Breast epithelium (tissue), 3 donors: Measurements from ENCODE around the gene ICOS.

Experiments used
- POLR2A ChIP-seq: fragments of 450-650 bp; IDR thresholded peaks from one replicate; pipeline ENCODE4 v1.6.1; 2016; ENCODE audit warnings: antibody characterized with exemption, mild to moderate bottlenecking, moderate library complexity
- TF ChIP-seq, protein P1 (sequence below), 3 donors: fragments of 450-650 bp; IDR thresholded peaks; one replicate each; pipeline ENCODE4 v1.5.1; 2016 to 2017; ENCODE audit warnings: antibody characterized with exemption in 3 of 3, mild to moderate bottlenecking in 3 of 3, moderate library complexity in 3 of 3

DNA sequence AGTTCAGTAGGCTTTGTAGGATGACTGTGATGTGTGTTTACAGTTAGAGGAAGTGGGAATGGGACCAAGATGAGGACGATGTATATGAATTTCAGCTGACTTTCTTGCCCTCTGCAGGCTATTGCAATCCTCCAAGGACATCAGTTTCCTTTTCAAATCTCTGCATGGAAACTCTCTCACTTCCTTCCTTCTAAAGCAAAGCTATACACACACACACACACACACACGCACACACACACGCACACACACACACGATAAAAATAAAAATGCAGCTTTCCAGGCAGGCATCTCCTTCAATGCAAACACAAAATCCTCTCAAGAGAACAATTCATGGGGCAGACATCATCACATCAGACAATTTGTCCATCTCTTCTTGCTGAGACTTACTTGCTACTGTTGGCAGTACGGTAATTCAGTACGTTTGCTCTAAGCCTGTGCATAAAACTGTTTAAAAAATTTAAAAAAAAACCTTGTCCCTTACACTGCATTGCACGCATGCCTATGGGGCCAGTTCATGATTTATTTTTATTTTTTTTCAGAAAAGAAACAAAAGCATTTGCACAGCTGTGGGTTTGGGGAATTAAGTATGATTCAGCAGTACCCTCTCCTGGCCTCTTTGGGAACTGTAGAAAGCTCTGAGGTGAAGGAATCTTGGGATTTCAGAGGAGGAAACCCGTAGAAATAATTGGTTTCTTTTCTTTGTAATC, 27.1 kb upstream of the ICOS start:
- TF ChIP-seq POLR2A, result no peak
- TF ChIP-seq, protein P1, sequence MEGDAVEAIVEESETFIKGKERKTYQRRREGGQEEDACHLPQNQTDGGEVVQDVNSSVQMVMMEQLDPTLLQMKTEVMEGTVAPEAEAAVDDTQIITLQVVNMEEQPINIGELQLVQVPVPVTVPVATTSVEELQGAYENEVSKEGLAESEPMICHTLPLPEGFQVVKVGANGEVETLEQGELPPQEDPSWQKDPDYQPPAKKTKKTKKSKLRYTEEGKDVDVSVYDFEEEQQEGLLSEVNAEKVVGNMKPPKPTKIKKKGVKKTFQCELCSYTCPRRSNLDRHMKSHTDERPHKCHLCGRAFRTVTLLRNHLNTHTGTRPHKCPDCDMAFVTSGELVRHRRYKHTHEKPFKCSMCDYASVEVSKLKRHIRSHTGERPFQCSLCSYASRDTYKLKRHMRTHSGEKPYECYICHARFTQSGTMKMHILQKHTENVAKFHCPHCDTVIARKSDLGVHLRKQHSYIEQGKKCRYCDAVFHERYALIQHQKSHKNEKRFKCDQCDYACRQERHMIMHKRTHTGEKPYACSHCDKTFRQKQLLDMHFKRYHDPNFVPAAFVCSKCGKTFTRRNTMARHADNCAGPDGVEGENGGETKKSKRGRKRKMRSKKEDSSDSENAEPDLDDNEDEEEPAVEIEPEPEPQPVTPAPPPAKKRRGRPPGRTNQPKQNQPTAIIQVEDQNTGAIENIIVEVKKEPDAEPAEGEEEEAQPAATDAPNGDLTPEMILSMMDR (IDR thresholded peaks at IDR 0.05), result peak; percentile 19 to 72 (median 59)
